ENCODE results near the gene C10orf90. TPM values are rescaled to one million over a fixed set of nuclear protein-coding genes. Genes with fewer than 3 reads are reported as not detected.

C10orf90 gene
- polyA plus RNA-seq, 3 donors: not detected

GRCh38 chr10:126646110-126646509, 24.4 kb downstream of the C10orf90 start:
- peaks cover 1 to 3% (median 3%) of the 10 kb centered on the region in 3 donors for H3K27me3 Mint-ChIP-seq (ENCODE audit: low read depth in 3 of 3)
- no peak overlapping the region for H3K4me3 Mint-ChIP-seq
- no peak for DNase-seq
- H3K27ac ChIP-seq (ENCODE audit: low read depth in 1 of 2, low read length in 2 of 2): no peak overlapping the region
- no peaks in the 10 kb centered on the region for H3K36me3 ChIP-seq (replicated peaks in 1 of 2; ENCODE audit: control insufficient read depth in 1 of 2, insufficient read depth in 2 of 2, low read length in 2 of 2)
- no peaks in the 10 kb centered on the region for H3K36me3 Mint-ChIP-seq
- H3K9me3 ChIP-seq (replicated peaks in 1 of 2; ENCODE audit: control insufficient read depth in 1 of 2, insufficient read depth in 1 of 2, low read length in 2 of 2): peaks cover 0 to 11% of the 10 kb centered on the region in 2 donors
- H3K79me2 ChIP-seq (ENCODE audit: insufficient read depth, low read length): no peaks in the 10 kb centered on the region
- H3K27ac Mint-ChIP-seq: no peak overlapping the region
- no peak overlapping the region for H3K4me2 ChIP-seq (replicated peaks; ENCODE audit: extremely low read depth, low read length, poor library complexity, severe bottlenecking)
- TF ChIP-seq CTCF (IDR thresholded peaks at IDR 0.05): no peak
- no peak overlapping the region for H3K9ac ChIP-seq (ENCODE audit: insufficient read depth, low read length, poor library complexity, severe bottlenecking)
- intact Hi-C loops (cut with micrococcal nuclease): no loop called here
- no peaks in the 10 kb centered on the region for H3K4me1 Mint-ChIP-seq
- peaks cover 0 to 11% (median 3%) of the 10 kb centered on the region in 7 donors for H3K9me3 Mint-ChIP-seq
- no peaks in the 10 kb centered on the region for H3K4me1 ChIP-seq (ENCODE audit: control insufficient read depth in 1 of 2, insufficient read depth in 2 of 2, low read length in 2 of 2)
- no peaks in the 10 kb centered on the region for H4K20me1 ChIP-seq (ENCODE audit: insufficient read depth, low read length)
- H2AFZ ChIP-seq (ENCODE audit: insufficient read depth, low read depth, low read length, poor library complexity, severe bottlenecking): no peak overlapping the region
- no peaks in the 10 kb centered on the region for H3K27me3 ChIP-seq (ENCODE audit: control insufficient read depth in 2 of 2, insufficient read depth in 2 of 2, low read length in 2 of 2)
- no peak overlapping the region for H3K4me3 ChIP-seq (replicated peaks in 1 of 3; ENCODE audit: low read depth in 2 of 3, low read length in 3 of 3)
- WGBS (ENCODE audit: insufficient coverage): 94% methylated on average over 2 of the region's 4 CpGs

GRCh38 chr10:126640401-126640800, 30.1 kb downstream of the C10orf90 start:
- Mint-ChIP-seq H3K27ac (no peak overlapping the region), H3K9me3 (peaks cover 2 to 14% (median 7%) of the 10 kb centered on the region in 7 donors), H3K4me3 (no peak overlapping the region), H3K27me3 (ENCODE audit: low read depth in 3 of 3) (peaks cover 4 to 6% (median 4%) of the 10 kb centered on the region in 3 donors), H3K36me3 (no peaks in the 10 kb centered on the region), H3K4me1 (no peaks in the 10 kb centered on the region)
- intact Hi-C loops (cut with micrococcal nuclease): no loop called here
- Histone ChIP-seq H3K4me1 (ENCODE audit: control insufficient read depth in 1 of 2, insufficient read depth in 2 of 2, low read length in 2 of 2) (no peaks in the 10 kb centered on the region), H3K36me3 (replicated peaks in 1 of 2; ENCODE audit: control insufficient read depth in 1 of 2, insufficient read depth in 2 of 2, low read length in 2 of 2) (no peaks in the 10 kb centered on the region), H3K4me2 (replicated peaks; ENCODE audit: extremely low read depth, low read length, poor library complexity, severe bottlenecking) (no peak overlapping the region), H3K27me3 (ENCODE audit: control insufficient read depth in 2 of 2, insufficient read depth in 2 of 2, low read length in 2 of 2) (no peaks in the 10 kb centered on the region), H3K4me3 (replicated peaks in 1 of 3; ENCODE audit: low read depth in 2 of 3, low read length in 3 of 3) (no peak overlapping the region), H4K20me1 (ENCODE audit: insufficient read depth, low read length) (no peaks in the 10 kb centered on the region), H3K79me2 (ENCODE audit: insufficient read depth, low read length) (no peaks in the 10 kb centered on the region), H3K27ac (ENCODE audit: low read depth in 1 of 2, low read length in 2 of 2) (no peak overlapping the region), H2AFZ (ENCODE audit: insufficient read depth, low read depth, low read length, poor library complexity, severe bottlenecking) (no peak overlapping the region), H3K9me3 (replicated peaks in 1 of 2; ENCODE audit: control insufficient read depth in 1 of 2, insufficient read depth in 1 of 2, low read length in 2 of 2) (peaks cover 0 to 16% of the 10 kb centered on the region in 2 donors), H3K9ac (ENCODE audit: insufficient read depth, low read length, poor library complexity, severe bottlenecking) (no peak overlapping the region)
- DNase-seq: no peak
- 100% methylated on average over 1 of the region's 3 CpGs for WGBS (ENCODE audit: insufficient coverage)
- no peak for TF ChIP-seq CTCF (IDR thresholded peaks at IDR 0.05)
